Measurements from ENCODE around the gene RASSF3. TPM values are rescaled to one million over a fixed set of nuclear protein-coding genes. Genes with fewer than 3 reads are reported as not detected.
"Not testable (repeated sequence)": the region's sequence is repeated elsewhere in the genome, so short reads cannot be mapped to it uniquely, and the experiment has no call there.

The RASSF3 gene
- total RNA-seq, 2 donors from 2014 or later: 116 to 118 TPM

GRCh38 chr12:64681200-64682052 lies 71.1 kb downstream of the RASSF3 start:
- ATAC-seq (no peak), DNase-seq (no peak)
- intact Hi-C loops (cut with DNase I): no loop called here

GRCh38 chr12:64682572-64683277 lies 72.4 kb downstream of the RASSF3 start:
- intact Hi-C loops (cut with DNase I): no loop called here
- peak; percentile 67 for DNase-seq
- peak; percentile 78 to 81 for ATAC-seq

- intact Hi-C loops (cut with DNase I): no loop called here
- DNase-seq (no peak), ATAC-seq (no peak)
These were observed 73.7 kb downstream of the RASSF3 start for GRCh38 chr12:64683816-64684543.

- ATAC-seq (no peak), DNase-seq (no peak)
- intact Hi-C loops (cut with DNase I): no loop called here
These were observed 74.8 kb downstream of the RASSF3 start for GRCh38 chr12:64685050-64685449.

GRCh38 chr12:64685605-64686004 lies 75.3 kb downstream of the RASSF3 start:
- intact Hi-C loops (cut with DNase I): no loop called here
- DNase-seq: no peak
- no peak for ATAC-seq

GRCh38 chr12:64687816-64688215 lies 77.5 kb downstream of the RASSF3 start:
- ATAC-seq (peak in 1 of 2 donors; percentile 13), DNase-seq (no peak)
- intact Hi-C loops (cut with DNase I): no loop called here

- intact Hi-C loops (cut with DNase I): no loop called here
- ATAC-seq (no peak), DNase-seq (no peak)
These were observed 77.9 kb downstream of the RASSF3 start for GRCh38 chr12:64688219-64688618.

GRCh38 chr12:64688715-64689114 lies 78.4 kb downstream of the RASSF3 start:
- DNase-seq: no peak
- intact Hi-C loops (cut with DNase I): no loop called here
- no peak for ATAC-seq

- intact Hi-C loops (cut with DNase I): loop anchor here (5.0 to 10.0 kb wide), 2 partner anchors 75 to 78 kb away; partner anchors contain the start of gene RASSF3 (in 2 of the 2)
- DNase-seq, ATAC-seq: not testable (repeated sequence)
These were observed 79.9 kb downstream of the RASSF3 start for GRCh38 chr12:64690236-64690635.

- ATAC-seq: no peak
- DNase-seq: no peak
- intact Hi-C loops (cut with DNase I): loop anchor here (5.0 to 10.0 kb wide), 2 partner anchors 77 to 79 kb away; partner anchors contain the start of gene RASSF3 (in 2 of the 2)
These were observed 81.0 kb downstream of the RASSF3 start for GRCh38 chr12:64691227-64691794.

- ATAC-seq: peak in 1 of 2 donors; percentile 58
- intact Hi-C loops (cut with DNase I): loop anchor here (5.0 to 10.0 kb wide), 2 partner anchors 77 to 80 kb away; partner anchors contain the start of gene RASSF3 (in 2 of the 2)
- no peak for DNase-seq
These were observed 81.7 kb downstream of the RASSF3 start for GRCh38 chr12:64691795-64692583.

- ATAC-seq (peak in 1 of 2 donors; percentile 60), DNase-seq (no peak)
- intact Hi-C loops (cut with DNase I): loop anchor here (5.0 to 10.0 kb wide), 3 partner anchors 80 to 142 kb away; partner anchors contain the start of gene RASSF3 (in 2 of the 2)
These were observed 84.1 kb downstream of the RASSF3 start for GRCh38 chr12:64694130-64695040.

- no peak for DNase-seq
- intact Hi-C loops (cut with DNase I): loop anchor here in 1 of 2 donors (5.0 to 10.0 kb wide), 2 partner anchors 81 to 143 kb away; partner anchors contain the start of gene RASSF3
- no peak for ATAC-seq
These were observed 85.3 kb downstream of the RASSF3 start for GRCh38 chr12:64695550-64695949.

- intact Hi-C loops (cut with DNase I): loop anchor here in 1 of 2 donors (5.0 to 10.0 kb wide), 2 partner anchors 81 to 144 kb away; partner anchors contain the start of gene RASSF3
- ATAC-seq (no peak), DNase-seq (no peak)
These were observed 85.9 kb downstream of the RASSF3 start for GRCh38 chr12:64696080-64696741.

- peak in 1 of 2 donors; percentile 18 for ATAC-seq
- intact Hi-C loops (cut with DNase I): loop anchor here in 1 of 2 donors (5.0 to 10.0 kb wide), 2 partner anchors 85 to 147 kb away; partner anchors contain the start of gene RASSF3
- no peak for DNase-seq
These were observed 89.3 kb downstream of the RASSF3 start for GRCh38 chr12:64699504-64700115.

GRCh38 chr12:64700532-64700931 lies 90.2 kb downstream of the RASSF3 start:
- no peak for ATAC-seq

More at GRCh38 chr12:64700532-64700931, 90.2 kb downstream of the RASSF3 start:
- intact Hi-C loops (cut with DNase I): no loop called here
- no peak for DNase-seq

Measured in left cardiac atrium (tissue), 4 donors.